NCI-H2171 treated with DMSO at 0.1 percent for 48 hours (cell line): ENCODE results near the gene PEX16.

ENCODE experiments used
- DNase-seq: peaks from one replicate; lab custom pipeline; 2025; lab: John Stamatoyannopoulos, UW

The PEX16 gene

DNA sequence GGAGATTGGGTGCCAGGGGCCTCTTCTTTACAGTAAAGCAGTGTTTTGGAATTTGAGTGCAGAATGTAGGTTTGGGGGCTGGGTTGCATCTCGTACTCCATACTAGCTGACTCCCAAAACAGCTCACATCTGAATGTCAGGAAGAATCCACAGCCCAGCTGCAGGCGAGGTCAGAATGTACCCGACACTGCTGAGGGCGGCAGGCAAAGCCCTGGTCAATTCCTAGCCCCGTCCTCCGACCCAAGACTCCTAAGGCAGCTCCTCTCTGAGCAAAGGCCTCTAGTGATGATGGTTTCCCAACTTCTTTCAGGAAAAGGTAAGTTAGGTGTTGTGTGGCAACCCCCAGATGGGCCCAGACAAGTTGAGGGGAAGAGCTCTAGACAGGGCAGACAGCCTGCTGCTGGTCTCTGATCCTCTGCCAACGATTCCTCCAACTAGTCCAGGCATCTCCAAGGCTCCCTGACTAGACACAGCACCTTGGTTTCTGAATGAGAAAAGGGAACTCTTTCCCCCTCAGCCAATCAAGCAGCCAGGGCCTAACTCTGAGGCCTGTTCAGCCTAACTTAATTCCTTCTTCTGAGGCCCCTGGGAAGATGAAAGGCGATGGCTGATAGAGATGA is 13.4 kb upstream of the PEX16 start:
- DNase-seq, result peak; percentile 57

DNA sequence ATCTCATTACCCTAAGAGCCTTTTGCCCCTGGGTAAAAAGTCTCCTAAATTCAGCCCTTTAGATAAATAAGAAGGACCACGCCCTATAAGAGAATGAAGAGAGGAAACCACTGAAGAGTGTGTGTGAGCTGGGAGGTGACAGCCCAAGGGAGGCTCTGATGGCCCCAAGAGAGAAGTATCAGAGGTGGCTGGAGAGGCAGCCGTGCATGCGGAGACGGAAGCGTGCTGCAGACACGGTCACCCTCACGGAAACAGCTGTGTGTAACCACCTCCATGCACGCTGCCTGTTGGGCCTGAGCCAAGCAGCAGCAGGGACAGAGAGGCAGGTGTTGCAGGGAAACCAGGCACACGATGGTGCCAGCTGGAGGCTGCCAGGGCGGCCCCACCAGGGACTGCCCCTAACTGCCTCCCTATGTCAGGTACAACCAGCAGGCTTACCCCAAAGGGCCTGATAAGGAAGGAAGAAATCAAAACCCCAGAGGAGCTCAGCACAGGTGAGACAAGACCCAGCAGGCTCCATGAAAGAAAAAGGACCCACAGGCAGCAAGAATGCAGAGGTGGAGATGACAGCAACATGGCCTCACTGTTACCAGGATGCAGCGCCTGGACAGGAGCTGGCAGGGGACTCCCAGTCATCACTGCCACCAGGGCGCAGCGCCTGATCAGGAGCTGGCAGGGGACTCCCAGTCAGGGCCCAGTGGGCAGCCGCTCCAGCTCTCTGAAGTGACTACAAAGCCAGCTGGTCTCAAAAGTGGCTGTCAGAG is 12.5 kb upstream of the PEX16 start:
- peak; percentile 95 for DNase-seq

DNA sequence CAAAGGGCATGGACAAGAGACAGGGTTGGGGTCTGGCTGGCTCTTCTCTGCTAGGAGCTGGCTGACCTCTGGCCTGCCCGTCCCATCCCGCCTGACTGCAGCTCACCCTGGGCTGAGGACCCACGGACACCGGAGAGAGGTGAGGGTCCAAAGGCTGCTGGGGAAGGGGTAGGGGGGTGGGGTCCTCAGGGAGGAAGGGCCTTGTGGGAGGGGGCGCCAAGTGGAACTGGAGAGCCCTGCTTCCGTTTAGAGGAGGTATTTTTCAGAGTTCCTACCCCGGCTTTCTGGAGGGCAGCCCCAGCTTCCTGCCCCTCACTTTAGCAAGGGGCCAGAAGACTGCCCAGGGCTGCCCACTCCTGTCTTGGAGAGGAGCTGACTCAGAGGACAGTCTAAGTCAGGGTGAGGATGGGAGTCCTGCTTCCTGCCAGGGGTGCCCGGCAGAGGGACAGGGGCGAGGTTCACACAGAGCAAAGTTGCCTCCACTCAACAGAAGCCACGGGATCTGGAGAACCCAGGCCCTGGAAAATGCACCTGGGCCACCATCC is 11.9 kb upstream of the PEX16 start:
- no peak for DNase-seq

DNA sequence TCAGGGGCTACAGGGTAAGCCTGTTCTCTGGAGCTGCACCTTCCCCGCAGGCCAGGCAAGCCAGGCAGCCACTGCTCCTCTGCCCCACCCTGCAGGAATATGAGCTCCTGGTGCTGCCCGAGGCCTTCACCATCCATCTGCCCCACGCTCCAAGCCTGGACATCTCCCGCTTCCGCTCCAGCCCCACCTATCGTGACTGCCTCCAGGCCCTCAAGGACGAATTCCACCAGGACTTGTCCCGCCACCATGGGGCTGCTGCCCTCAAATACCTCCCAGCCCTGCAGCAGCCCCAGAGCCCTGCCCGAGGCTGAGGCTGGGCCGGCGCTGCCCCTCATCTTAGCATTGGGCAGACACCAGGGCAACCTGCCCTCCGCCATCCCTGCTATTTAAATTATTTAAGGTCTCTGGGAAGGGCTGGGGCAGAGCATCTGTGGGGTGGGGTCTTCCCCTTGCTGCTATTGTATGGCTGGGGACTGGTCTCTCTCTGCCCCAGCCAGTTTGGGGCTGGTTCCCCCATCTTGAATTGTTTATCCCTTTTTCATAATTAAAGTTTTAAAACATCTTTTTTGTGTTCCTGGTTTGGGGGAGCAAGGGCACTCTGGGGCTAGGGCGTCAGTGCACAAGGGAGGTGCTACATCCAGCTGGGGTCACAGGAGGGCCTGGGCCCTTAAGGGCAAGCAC is 11.0 kb upstream of the PEX16 start:
- no peak for DNase-seq

DNA sequence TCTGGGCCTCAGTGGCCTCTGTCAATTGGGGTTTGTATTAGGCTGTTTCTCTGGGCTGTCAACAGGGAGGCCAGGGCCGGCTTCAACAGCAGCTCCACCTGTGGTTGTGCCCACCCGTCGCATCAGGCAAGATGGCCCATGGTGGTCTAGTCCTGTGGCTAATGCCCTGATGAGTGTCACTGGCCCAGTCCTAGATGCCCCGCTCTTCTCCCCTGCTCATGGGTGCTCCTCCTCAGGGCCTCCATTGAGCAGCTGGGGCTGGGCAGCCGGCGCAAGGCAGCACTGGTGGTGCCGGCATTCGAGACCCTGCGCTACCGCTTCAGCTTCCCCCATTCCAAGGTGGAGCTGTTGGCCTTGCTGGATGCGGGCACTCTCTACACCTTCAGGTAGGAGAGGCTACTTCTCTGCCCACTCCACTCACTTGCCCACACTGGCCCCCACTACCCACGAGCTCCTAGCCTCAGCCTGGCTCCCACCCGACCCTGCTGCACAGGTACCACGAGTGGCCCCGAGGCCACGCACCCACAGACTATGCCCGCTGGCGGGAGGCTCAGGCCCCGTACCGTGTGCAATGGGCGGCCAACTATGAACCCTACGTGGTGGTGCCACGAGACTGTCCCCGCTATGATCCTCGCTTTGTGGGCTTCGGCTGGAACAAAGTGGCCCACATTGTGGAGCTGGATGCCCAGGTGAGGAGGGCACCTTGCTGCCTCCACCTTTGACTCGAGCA is 10.2 kb upstream of the PEX16 start:
- DNase-seq, result no peak

DNA sequence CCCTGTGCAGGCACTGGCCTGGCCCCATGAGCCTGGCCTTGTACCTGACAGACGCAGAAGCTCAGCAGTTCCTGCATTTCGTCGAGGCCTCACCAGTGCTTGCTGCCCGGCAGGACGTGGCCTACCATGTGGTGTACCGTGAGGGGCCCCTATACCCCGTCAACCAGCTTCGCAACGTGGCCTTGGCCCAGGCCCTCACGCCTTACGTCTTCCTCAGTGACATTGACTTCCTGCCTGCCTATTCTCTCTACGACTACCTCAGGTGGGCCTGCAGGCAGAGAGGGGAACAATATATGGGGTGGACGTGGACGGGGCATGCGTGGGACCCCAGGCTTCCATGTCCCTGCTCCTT is 9.6 kb upstream of the PEX16 start:
- no peak for DNase-seq

DNA sequence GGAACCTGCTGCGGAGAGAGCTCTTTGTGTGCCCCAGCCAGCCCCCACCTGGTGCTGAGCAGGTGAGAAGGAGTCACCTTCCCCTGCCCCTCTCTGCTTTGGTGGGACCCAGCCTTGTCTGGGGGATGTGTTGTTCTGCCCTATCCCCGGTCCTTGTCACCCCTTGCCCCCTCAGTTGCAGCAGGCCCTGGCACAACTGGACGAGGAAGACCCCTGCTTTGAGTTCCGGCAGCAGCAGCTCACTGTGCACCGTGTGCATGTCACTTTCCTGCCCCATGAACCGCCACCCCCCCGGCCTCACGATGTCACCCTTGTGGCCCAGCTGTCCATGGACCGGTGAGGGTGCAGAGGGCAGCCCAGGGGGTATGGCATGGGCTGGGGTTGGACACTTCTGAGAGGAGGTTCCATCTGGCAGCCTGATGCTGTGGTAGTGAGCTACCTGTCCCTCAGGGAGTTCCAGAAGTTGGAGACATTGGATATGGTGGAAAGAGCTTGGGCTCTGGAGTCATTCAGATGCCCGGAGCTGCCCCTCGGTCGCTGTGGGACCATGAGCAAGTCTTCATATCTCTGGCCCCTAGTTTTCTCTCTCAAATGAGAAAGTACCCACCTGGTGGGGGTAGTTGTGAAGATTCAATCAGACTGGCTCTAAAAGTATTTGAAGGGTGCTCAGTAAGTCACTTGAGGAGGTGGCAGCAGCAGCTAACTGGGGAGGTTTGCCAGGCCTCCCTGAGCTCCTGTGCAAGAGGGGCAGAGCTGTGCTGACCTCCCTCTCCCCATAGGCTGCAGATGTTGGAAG is 9.1 kb upstream of the PEX16 start:
- no peak for DNase-seq

DNA sequence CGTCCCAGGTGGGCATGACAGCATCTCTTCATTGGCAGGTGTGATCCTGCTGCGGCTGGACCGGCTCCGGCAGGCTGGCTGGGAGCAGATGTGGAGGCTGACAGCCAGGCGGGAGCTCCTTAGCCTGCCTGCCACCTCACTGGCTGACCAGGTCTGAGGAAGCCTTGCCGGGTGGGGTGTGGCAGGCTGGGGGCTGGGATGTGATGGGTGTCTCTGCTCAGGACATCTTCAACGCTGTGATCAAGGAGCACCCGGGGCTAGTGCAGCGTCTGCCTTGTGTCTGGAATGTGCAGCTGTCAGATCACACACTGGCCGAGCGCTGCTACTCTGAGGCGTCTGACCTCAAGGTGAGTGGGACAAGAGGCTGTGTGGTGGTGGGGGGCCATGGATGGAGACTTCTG is 8.3 kb upstream of the PEX16 start:
- DNase-seq, result no peak

DNA sequence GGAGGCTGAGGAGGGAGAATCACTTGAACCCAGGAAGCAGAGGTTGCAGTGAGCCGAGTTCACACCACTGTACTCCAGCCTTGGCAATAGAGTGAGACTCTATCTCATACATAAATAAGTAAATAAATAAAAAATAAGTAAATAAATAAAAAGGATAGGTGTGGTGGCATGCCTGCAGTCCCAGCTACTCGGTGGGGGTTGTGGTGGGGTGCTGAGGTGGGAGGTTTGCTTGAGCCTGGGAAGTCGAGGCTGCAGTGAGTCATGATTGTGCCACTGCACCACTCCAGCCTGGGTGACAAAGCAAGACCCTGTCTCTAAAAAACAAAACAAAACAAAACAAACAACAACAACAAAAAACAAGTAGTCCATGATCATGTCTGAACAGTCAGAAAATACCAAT is 7.9 kb upstream of the PEX16 start:
- no peak for DNase-seq

DNA sequence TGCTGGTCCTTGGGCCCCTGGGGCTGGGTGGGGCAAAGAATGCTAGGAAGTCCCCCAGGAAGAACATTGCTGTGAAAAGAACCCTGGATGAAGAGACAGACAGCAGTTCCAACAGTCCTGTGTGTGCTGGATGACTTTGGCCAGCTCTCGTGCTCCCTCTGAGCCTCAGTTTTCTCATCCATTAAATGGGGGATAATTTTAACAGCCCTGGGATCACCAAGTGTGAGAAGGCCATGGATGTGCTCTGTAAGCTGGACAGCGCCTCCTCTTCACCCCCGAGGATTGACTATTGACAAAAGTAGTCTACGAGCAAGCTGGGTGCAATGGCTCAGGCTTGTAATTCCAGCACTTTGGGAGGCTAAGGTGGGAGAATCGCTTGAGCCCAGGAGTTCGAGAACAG is 7.2 kb upstream of the PEX16 start:
- no peak for DNase-seq

DNA sequence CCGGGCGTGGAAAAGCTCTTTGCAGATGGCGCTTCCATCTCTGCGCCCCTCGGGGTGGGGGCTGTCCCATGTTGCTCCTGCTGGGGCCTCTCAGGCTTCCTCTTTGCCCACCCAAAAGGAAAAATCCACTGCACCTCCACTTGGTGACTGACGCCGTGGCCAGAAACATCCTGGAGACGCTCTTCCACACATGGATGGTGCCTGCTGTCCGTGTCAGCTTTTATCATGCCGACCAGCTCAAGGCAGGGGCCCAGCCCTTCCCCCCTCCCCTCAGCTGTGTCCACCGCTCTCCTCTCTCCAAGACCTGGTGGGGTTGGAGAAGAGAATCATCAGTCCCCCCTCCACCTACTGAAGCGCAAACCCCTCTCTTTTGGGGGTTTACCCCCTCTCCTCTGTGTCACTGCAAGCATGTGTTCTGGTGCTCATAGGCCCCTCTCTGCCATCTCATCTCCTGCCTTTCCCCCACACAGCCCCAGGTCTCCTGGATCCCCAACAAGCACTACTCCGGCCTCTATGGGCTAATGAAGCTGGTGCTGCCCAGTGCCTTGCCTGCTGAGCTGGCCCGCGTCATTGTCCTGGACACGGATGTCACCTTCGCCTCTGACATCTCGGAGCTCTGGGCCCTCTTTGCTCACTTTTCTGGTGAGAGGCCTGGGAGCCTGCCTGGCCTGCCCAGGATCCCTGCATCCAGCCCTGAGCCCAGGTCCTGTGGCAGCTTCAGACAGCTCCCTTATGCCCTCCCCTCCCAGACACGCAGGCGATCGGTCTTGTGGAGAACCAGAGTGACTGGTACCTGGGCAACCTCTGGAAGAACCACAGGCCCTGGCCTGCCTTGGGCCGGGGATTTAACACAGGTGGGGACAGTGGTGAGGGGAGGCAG is 6.6 kb upstream of the PEX16 start:
- no peak for DNase-seq

DNA sequence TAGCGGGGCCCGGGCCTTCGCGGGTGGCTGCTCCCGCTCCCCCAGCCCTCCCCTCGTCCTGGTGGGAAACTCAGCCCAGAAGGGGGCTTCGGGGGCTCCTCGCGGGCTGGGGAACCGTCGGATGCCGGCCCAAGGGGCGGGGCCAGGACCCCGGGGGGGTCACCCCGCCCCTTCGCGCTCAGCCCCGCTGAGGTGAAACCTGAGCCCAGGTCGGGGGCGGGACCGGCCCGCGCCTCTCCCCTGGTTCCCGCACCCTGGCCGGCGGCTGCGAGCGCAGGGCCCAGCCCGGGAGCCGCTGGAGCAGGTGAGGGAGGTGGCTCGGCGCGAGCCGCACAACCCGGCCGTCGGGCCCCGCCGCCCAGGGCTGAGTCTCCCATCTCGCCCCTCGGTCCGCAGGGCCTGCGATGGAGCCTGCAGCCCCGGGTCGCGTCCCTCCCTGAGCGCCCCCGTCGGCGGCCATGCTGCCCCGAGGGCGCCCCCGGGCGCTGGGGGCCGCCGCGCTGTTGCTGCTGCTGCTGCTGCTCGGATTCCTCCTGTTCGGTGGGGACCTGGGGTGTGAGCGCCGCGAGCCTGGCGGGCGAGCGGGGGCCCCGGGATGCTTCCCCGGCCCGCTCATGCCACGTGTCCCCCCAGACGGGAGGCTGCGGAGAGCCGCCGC is 4.9 kb upstream of the PEX16 start, which contains the start of gene LARGE2:
Gene LARGE2, plus strand, starts transcription at position 232 of the 658 bp plus-strand sequence. Its CDS starts 227 bp downstream, at position 459.
- peak; percentile 64 for DNase-seq

DNA sequence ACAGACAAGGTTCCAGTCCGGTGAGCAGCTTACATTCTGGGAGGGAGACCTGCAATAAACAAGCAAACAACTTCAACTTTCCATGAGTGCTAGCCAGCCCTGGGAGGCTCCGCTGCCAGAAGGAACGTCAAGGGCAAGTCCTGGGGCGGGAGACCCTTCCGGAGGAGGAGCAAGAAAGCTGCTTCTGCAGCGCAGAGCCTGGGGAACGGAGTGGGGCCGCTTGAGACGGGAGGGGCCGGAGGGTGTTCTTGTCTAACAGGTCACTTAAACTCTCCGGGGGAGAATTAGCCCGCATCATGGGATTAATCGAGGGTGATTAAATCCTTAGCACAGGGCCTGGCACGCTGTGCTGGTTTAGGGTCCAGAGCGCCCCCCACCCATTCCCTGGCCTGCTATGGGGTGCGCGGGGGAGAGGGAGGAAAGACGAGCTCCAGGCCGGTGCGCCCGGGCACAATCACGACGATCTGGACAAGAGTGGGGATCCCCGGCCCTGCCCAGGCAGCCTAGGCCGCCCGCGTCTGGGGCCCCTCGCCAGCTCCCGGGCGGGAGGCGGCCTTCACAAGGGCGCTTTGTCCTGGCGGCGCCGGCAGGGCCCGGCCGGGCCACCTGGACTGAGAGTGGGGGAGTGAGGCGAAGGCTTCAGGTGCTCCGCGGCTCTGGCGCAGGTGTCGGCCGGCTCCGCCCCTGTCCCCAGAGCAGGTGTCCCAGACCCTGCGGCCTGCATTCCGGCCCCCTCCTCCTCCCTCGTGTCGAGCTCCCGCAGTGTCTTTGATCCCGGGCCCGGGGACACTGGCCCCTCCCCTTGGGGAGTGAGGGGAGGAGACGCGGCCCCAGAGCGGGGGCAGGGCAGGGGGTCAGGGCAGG is 4.1 kb upstream of the PEX16 start:
- peak; percentile 64 for DNase-seq

DNA sequence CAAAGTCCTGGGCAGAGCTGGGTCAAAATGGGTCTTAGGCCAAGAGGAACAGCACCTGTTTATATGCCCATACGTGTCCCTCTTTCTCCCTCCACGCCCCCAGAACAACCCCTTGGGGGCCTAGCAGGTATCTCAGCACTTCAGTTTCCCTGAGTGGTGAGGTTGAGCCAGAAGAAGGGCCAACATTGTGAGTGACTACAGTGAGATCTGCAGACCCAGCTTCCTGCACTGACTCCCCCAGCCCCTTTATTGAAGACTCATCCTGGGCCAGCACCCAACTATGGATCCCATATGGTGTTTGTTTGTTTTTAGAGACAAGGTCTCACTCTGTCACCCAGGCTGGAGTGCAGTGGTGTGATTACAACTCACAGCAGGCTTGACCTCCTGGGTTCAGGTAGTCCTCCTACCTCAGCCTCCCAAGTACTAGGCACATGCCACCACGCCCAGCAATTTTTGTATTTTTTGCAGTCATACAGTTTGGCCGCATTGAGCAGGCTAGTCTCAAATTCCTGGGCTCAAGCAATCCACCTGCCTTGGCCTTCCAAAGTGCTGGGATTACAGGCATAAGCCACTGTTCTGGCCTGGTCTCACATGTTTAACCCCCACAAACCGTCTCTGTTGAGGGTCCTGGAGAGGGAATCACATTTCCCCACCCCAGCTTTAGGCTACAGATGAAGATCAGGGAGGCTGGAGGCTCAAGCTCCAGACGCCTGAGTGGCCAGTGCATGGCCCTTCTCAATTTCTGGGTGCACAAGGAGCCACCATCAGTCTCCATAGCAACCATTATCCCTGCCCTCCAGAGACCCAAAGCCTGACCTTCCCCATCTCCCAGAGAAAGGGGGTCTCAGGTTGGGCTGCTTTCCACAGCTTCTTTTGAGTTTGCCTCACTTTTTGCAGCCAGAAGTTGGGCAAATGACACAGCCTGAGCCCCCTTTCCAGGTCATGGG is 3.1 kb upstream of the PEX16 start:
- DNase-seq, result no peak

DNA sequence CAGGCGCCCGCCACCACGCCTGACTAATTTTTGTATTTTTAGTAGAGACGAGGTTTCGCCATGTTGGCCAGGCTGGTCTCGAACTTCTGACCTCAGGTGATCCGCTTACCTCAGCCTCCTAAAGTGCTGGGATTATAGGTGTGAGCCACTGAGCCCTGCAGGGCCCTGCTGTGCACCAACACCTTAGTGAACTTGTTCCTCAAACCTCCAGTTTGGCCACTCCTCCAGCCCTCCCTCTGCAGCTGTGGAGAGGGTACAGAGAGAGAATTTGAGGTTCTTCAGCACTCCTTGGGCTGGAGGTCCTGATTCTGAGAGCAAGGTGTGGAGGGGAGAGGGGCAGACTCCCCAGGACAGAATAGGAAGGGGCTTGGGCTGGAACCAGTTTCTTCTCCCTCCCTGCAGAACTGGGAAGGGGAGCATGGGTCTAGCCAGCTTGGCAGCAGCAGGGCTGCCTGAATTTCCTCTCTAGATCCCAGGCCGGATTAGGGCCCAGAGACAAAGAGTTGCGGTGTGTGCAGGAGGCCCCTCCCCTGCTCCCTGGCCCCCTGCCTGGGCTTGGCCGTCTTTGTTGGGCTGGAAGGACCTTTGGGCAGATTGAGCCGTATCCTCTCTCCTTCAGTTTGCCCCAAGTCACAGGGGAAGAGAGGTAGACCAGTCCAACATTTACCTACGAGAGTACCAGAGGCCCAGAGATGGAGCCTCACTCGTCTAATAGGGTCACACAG is 2.3 kb upstream of the PEX16 start:
- no peak for DNase-seq

DNA sequence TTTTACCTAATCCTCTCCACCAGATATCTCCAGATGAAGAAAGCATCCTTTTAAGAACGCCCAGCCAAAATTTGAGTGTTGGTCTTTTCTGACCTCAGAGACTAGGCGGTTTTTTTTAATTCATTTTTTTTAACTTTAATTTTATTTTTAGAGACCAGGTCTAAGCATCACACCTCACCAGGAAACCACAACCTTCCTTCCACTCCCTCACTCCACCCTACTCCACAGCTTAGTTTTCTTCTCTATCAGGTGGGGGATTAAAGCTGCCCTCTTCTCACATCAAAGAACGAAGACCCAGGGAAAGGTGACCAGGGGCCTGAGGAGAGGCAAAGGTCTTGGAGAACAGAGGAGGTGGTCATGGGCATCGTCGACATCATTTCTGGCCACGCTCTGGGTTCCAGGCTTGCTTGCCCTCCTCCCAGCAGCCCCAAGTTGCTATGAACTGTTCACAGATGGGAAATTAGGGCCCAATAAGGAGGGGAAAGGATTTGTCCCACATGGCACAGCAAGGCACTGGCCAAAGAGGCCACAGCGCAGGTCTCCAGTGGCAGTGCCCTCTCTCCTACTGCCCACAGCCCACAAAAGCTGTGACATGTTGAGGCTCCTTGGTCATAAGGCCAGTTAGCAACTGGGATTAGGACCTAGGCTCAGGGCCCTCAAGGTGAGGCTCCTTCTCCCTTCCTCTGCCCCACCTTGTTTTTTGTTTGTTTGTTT is 1.4 kb upstream of the PEX16 start:
- no peak for DNase-seq
